Neural cell (in vitro differentiated cells): ENCODE measurements around the gene GDNF.

Experiments used
- EP300 ChIP-seq: fragments of 450-650 bp; conservative IDR thresholded peaks from 2 replicates; pipeline ENCODE4 v1.6.1; 2014; ENCODE audit warnings: antibody characterized with exemption, mild to moderate bottlenecking, moderate library complexity; ENCODE audit not compliant: poor library complexity, severe bottlenecking
- EZH2 ChIP-seq: fragments of 200-600, 300-800 bp; shearing (Covaris generic), sonication (generic); IDR thresholded peaks from 2 replicates; pipeline ENCODE4 v1.6.1; 2014; ENCODE audit warnings: antibody characterized with exemption, low read length, borderline replicate concordance, mild to moderate bottlenecking; ENCODE audit not compliant: insufficient read depth, poor library complexity, severe bottlenecking
- MXI1 ChIP-seq: fragments of 450-650 bp; conservative IDR thresholded peaks from 2 replicates; pipeline ENCODE4 v1.6.1; 2014; ENCODE audit warnings: antibody characterized with exemption, mild to moderate bottlenecking; ENCODE audit not compliant: poor library complexity, severe bottlenecking
- POLR2AphosphoS5 ChIP-seq: IDR thresholded peaks from 2 replicates; pipeline ENCODE4 v1.6.1; 2012
- RAD21 ChIP-seq: fragments of 450-650 bp; conservative IDR thresholded peaks from 2 replicates; pipeline ENCODE4 v1.6.1; 2014; ENCODE audit warnings: antibody characterized with exemption, mild to moderate bottlenecking, moderate library complexity
- SMC3 ChIP-seq: fragments of 450-650 bp; conservative IDR thresholded peaks from 2 replicates; pipeline ENCODE4 v1.6.1; 2014; ENCODE audit warnings: antibody characterized with exemption, mild to moderate bottlenecking, moderate library complexity; ENCODE audit not compliant: poor library complexity
- TAF1 ChIP-seq: IDR thresholded peaks from 2 replicates; pipeline ENCODE4 v1.6.1; 2012; ENCODE audit warnings: low read depth
- TF ChIP-seq, protein P1 (sequence below): IDR thresholded peaks from 2 replicates; pipeline ENCODE4 v1.6.1; 2012; ENCODE audit warnings: borderline replicate concordance
- TF ChIP-seq, protein P2 (sequence below): fragments of 450-650 bp; IDR thresholded peaks from 2 replicates; pipeline ENCODE4 v1.5.1; 2014; ENCODE audit warnings: antibody characterized with exemption, mild to moderate bottlenecking, moderate library complexity; ENCODE audit not compliant: poor library complexity, severe bottlenecking

DNA sequence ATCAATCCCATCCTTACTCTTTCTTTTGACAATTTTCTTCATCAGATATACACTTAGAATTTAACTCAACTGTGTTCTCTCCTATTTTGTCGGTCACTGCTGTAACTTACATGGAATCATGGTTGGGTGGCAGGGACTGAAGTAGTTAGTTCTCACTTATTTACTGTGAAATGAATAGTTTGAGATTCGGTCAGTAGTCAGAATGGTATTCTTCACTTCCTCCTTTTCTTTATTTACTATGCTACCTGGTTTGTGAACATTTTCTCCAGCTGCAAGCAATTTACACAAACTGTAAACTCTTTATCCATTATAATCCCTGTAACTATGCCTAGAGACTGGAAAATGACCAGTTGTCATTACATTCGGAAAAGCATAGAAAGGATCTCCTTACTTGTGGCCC is 41.5 kb upstream of the GDNF start:
- TF ChIP-seq, protein P1, sequence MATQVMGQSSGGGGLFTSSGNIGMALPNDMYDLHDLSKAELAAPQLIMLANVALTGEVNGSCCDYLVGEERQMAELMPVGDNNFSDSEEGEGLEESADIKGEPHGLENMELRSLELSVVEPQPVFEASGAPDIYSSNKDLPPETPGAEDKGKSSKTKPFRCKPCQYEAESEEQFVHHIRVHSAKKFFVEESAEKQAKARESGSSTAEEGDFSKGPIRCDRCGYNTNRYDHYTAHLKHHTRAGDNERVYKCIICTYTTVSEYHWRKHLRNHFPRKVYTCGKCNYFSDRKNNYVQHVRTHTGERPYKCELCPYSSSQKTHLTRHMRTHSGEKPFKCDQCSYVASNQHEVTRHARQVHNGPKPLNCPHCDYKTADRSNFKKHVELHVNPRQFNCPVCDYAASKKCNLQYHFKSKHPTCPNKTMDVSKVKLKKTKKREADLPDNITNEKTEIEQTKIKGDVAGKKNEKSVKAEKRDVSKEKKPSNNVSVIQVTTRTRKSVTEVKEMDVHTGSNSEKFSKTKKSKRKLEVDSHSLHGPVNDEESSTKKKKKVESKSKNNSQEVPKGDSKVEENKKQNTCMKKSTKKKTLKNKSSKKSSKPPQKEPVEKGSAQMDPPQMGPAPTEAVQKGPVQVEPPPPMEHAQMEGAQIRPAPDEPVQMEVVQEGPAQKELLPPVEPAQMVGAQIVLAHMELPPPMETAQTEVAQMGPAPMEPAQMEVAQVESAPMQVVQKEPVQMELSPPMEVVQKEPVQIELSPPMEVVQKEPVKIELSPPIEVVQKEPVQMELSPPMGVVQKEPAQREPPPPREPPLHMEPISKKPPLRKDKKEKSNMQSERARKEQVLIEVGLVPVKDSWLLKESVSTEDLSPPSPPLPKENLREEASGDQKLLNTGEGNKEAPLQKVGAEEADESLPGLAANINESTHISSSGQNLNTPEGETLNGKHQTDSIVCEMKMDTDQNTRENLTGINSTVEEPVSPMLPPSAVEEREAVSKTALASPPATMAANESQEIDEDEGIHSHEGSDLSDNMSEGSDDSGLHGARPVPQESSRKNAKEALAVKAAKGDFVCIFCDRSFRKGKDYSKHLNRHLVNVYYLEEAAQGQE, result no peak
- TF ChIP-seq, protein P2, sequence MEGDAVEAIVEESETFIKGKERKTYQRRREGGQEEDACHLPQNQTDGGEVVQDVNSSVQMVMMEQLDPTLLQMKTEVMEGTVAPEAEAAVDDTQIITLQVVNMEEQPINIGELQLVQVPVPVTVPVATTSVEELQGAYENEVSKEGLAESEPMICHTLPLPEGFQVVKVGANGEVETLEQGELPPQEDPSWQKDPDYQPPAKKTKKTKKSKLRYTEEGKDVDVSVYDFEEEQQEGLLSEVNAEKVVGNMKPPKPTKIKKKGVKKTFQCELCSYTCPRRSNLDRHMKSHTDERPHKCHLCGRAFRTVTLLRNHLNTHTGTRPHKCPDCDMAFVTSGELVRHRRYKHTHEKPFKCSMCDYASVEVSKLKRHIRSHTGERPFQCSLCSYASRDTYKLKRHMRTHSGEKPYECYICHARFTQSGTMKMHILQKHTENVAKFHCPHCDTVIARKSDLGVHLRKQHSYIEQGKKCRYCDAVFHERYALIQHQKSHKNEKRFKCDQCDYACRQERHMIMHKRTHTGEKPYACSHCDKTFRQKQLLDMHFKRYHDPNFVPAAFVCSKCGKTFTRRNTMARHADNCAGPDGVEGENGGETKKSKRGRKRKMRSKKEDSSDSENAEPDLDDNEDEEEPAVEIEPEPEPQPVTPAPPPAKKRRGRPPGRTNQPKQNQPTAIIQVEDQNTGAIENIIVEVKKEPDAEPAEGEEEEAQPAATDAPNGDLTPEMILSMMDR, result no peak
- TF ChIP-seq EP300 (no peak), RAD21 (no peak), MXI1 (no peak), EZH2 (no peak), POLR2AphosphoS5 (no peak), TAF1 (no peak), SMC3 (no peak)
